ENCODE data around the gene CHL1.

The CHL1 gene

DNA sequence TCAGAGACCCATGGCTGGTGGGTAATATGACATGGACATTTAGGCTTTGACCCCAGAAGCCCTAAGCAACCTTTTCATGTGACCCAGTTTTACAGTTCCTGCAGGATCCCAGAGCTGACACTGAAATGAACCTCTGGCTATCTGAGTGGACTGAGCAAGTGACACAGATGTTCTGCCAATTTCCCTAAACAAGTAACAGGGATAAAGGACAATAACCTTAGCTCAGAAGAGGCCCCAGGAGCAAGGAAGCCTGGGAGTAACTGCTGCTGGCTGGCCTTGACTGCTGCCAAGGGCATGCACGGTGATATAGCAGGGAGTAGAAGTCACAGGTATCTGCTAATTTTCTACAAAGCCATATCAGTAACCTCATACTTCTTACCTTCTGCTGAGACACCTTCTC is 177.9 kb downstream of the CHL1 start:
- H3K4me1 ChIP-seq (ENCODE audit: control insufficient read depth, insufficient read depth, low read length): peaks cover 14% of the 10 kb centered on the region
- H3K9ac ChIP-seq (ENCODE audit: low read depth, low read length): no peak overlapping the region
- H3K4me3 ChIP-seq (ENCODE audit: low read length): no peak overlapping the region
- H3K4me2 ChIP-seq (ENCODE audit: low read length): no peak overlapping the region
- no peaks in the 10 kb centered on the region for H3K36me3 ChIP-seq (ENCODE audit: insufficient read depth, low read length)
- no peaks in the 10 kb centered on the region for H3K9me3 ChIP-seq (replicated peaks; ENCODE audit: low read length)
- H3K27me3 ChIP-seq (ENCODE audit: control insufficient read depth, insufficient read depth, low read length): no peaks in the 10 kb centered on the region

DNA sequence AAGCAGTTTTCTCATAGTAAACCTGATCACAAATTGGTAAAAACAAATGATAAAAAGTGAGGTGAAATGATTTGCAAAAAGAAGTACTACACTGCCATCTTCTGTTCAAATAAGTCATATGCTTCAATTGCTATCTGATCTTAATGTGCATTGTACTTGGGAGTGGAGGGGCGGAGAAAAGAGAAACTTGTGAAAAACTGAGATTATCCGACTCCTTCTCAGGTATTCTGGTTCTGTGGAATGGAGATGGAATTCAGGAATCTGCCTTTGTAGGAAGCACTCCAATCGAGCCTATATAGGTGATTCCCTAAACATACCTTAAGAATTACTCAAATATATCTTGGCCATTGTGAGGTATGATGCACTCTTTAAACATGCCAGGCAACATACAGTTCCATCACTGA is 180.6 kb downstream of the CHL1 start:
- H3K4me3 ChIP-seq (ENCODE audit: low read length): no peak overlapping the region
- H3K4me2 ChIP-seq (ENCODE audit: low read length): peak overlapping the region; percentile 70
- no peaks in the 10 kb centered on the region for H3K9me3 ChIP-seq (replicated peaks; ENCODE audit: low read length)
- H3K36me3 ChIP-seq (ENCODE audit: insufficient read depth, low read length): no peaks in the 10 kb centered on the region
- H3K9ac ChIP-seq (ENCODE audit: low read depth, low read length): peak overlapping the region; percentile 12
- H3K27me3 ChIP-seq (ENCODE audit: control insufficient read depth, insufficient read depth, low read length): no peaks in the 10 kb centered on the region
- peaks cover 28% of the 10 kb centered on the region for H3K4me1 ChIP-seq (ENCODE audit: control insufficient read depth, insufficient read depth, low read length)

DNA sequence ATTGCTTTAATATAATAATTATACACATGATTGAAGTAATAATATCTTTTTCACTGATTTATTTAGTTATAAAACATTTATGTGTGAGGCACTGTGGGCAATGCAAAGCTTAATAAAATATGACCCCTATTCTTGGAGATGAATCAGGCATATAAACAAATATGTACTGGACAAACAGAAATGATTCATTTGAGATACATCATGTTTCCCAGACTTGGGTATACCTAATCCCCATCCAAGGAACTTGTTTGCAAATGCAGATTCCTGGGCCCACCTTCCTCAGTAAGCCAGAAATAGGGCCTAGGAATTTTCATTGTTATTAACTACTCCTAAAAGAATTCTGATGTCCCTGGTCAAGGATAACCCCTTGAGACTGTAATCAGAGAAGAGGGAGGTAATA is 184.2 kb downstream of the CHL1 start:
- Histone ChIP-seq H3K4me1 (ENCODE audit: control insufficient read depth, insufficient read depth, low read length) (peaks cover 41% of the 10 kb centered on the region), H3K36me3 (ENCODE audit: insufficient read depth, low read length) (no peaks in the 10 kb centered on the region), H3K4me3 (ENCODE audit: low read length) (no peak overlapping the region), H3K9me3 (replicated peaks; ENCODE audit: low read length) (no peaks in the 10 kb centered on the region), H3K9ac (ENCODE audit: low read depth, low read length) (no peak overlapping the region), H3K27me3 (ENCODE audit: control insufficient read depth, insufficient read depth, low read length) (no peaks in the 10 kb centered on the region), H3K4me2 (ENCODE audit: low read length) (no peak overlapping the region)

DNA sequence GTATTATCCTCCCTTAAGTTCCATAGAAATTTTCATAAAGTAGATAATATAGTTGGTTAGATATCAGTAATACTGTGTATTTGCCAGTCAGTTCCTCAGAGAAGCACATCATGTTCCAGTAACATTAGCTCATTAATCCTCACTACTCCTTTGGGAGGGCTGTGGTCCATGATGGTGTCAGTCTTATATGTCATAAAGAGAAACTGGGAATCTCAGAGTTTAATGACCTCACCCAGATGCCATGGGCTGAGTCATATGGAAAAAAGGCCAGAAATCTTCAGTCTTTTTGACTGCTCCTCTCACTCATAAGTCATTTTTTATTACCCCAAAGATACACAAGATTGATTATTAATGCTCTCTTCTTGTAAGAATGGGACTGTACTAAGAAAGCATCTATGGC is 188.6 kb downstream of the CHL1 start:
- Histone ChIP-seq H3K4me1 (ENCODE audit: control insufficient read depth, insufficient read depth, low read length) (peaks cover 32% of the 10 kb centered on the region), H3K36me3 (ENCODE audit: insufficient read depth, low read length) (no peaks in the 10 kb centered on the region), H3K9me3 (replicated peaks; ENCODE audit: low read length) (no peaks in the 10 kb centered on the region), H3K4me2 (ENCODE audit: low read length) (peak overlapping the region; percentile 23), H3K4me3 (ENCODE audit: low read length) (no peak overlapping the region), H3K9ac (ENCODE audit: low read depth, low read length) (peak overlapping the region; percentile 37), H3K27me3 (ENCODE audit: control insufficient read depth, insufficient read depth, low read length) (no peaks in the 10 kb centered on the region)

DNA sequence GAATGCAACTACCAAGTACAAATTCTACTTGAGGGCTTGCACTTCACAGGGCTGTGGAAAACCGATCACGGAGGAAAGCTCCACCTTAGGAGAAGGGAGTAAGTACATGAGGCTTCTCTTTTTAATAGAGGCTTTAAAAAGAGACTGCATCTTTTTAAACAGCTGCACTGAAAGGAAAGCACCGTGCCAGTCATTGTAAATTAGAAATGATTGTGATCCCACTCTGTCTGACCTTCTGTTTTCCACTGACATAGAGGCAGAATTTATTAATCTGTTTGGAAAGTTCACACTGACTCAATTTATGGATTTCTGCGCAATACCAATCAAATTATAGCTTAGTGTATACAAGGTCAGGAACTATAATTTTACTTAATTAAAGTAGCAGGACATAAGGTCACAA is 198.2 kb downstream of the CHL1 start:
- Histone ChIP-seq H3K9ac (ENCODE audit: low read depth, low read length) (no peak overlapping the region), H3K9me3 (replicated peaks; ENCODE audit: low read length) (no peaks in the 10 kb centered on the region), H3K4me1 (ENCODE audit: control insufficient read depth, insufficient read depth, low read length) (peaks cover 4% of the 10 kb centered on the region), H3K27me3 (ENCODE audit: control insufficient read depth, insufficient read depth, low read length) (no peaks in the 10 kb centered on the region), H3K4me2 (ENCODE audit: low read length) (no peak overlapping the region), H3K36me3 (ENCODE audit: insufficient read depth, low read length) (no peaks in the 10 kb centered on the region), H3K4me3 (ENCODE audit: low read length) (no peak overlapping the region)

DNA sequence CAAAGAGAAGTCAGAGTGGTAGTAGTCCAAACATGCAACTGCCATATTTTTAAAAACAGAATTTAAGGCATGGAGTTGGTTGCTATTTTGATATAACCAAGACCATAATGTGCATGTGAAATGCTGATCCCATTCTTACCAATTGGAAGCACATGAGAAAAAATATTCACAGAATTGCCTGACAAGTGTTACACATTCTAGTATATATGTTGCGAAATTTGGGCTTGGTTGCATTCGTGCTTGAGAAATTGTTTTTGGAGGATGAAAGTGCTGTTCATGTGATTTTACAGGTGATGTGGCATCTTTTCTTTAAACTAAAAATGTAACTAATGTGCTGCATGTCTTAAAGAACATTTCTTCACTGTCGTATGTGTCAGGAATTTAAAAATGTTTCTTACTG is 199.7 kb downstream of the CHL1 start:
- Histone ChIP-seq H3K4me2 (ENCODE audit: low read length) (no peak overlapping the region), H3K27me3 (ENCODE audit: control insufficient read depth, insufficient read depth, low read length) (no peaks in the 10 kb centered on the region), H3K4me1 (ENCODE audit: control insufficient read depth, insufficient read depth, low read length) (peaks cover 4% of the 10 kb centered on the region), H3K9me3 (replicated peaks; ENCODE audit: low read length) (no peaks in the 10 kb centered on the region), H3K9ac (ENCODE audit: low read depth, low read length) (no peak overlapping the region), H3K4me3 (ENCODE audit: low read length) (no peak overlapping the region), H3K36me3 (ENCODE audit: insufficient read depth, low read length) (no peaks in the 10 kb centered on the region)

DNA sequence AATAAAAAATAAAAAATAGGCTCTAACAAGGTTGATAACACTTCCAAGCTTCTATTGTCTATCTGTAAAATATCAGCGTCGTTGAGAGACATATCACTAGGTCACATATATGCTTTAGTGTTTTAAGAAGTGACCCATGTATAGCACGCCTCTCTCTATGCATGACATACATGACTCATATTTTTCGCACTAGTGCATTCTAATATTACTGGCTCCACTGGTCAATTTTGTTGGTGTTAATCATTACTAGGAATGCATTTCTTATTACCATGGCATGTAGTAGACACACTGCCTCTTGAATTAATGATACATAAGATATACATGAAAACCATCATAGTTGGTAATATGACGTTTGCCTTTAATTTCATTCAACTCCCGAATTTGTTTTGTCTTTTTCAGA is 203.1 kb downstream of the CHL1 start:
- Histone ChIP-seq H3K4me1 (ENCODE audit: control insufficient read depth, insufficient read depth, low read length) (no peaks in the 10 kb centered on the region), H3K27me3 (ENCODE audit: control insufficient read depth, insufficient read depth, low read length) (no peaks in the 10 kb centered on the region), H3K36me3 (ENCODE audit: insufficient read depth, low read length) (no peaks in the 10 kb centered on the region), H3K4me2 (ENCODE audit: low read length) (no peak overlapping the region), H3K9ac (ENCODE audit: low read depth, low read length) (no peak overlapping the region), H3K9me3 (replicated peaks; ENCODE audit: low read length) (no peaks in the 10 kb centered on the region), H3K4me3 (ENCODE audit: low read length) (no peak overlapping the region)

DNA sequence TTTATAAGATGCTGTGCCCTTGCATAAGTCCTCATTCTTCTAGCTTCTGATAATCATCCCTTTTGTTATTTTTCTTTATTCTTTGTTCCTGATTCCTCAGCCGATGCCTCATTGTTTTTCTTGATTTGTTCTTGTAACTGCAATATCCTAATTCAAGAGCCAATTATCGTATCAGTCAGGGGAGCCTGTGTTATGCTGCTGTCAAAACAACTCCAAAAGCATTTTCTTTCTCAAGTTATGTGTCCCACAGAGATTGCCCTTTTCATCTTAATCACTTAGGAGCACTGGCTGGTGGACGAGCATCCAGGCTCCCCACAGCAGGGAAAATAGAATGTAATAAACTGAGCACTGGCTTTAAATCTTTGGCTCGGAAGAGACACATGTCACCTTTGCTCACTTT is 207.3 kb downstream of the CHL1 start:
- H3K4me1 ChIP-seq (ENCODE audit: control insufficient read depth, insufficient read depth, low read length): no peaks in the 10 kb centered on the region
- no peak overlapping the region for H3K4me3 ChIP-seq (ENCODE audit: low read length)
- H3K27me3 ChIP-seq (ENCODE audit: control insufficient read depth, insufficient read depth, low read length): no peaks in the 10 kb centered on the region
- H3K9me3 ChIP-seq (replicated peaks; ENCODE audit: low read length): no peaks in the 10 kb centered on the region
- no peak overlapping the region for H3K4me2 ChIP-seq (ENCODE audit: low read length)
- no peak overlapping the region for H3K9ac ChIP-seq (ENCODE audit: low read depth, low read length)
- H3K36me3 ChIP-seq (ENCODE audit: insufficient read depth, low read length): no peaks in the 10 kb centered on the region

DNA sequence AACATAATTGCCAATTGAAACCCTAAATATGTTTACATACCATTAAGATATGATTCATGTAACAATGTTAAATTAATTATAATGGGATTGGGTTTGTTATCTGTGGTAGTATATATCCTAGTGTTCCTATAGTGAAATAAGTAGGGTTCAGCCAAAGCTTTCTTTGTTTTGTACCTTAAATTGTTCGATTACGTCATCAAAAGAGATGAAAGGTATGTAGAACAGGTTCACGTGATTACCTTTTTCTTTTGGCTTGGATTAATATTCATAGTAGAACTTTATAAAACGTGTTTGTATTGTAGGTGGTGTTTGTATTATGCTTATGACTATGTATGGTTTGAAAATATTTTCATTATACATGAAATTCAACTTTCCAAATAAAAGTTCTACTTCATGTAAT is 212.4 kb downstream of the CHL1 start:
- no peaks in the 10 kb centered on the region for H3K36me3 ChIP-seq (ENCODE audit: insufficient read depth, low read length)
- no peaks in the 10 kb centered on the region for H3K4me1 ChIP-seq (ENCODE audit: control insufficient read depth, insufficient read depth, low read length)
- no peak overlapping the region for H3K9ac ChIP-seq (ENCODE audit: low read depth, low read length)
- H3K9me3 ChIP-seq (replicated peaks; ENCODE audit: low read length): no peaks in the 10 kb centered on the region
- no peaks in the 10 kb centered on the region for H3K27me3 ChIP-seq (ENCODE audit: control insufficient read depth, insufficient read depth, low read length)
- no peak overlapping the region for H3K4me2 ChIP-seq (ENCODE audit: low read length)
- no peak overlapping the region for H3K4me3 ChIP-seq (ENCODE audit: low read length)

DNA sequence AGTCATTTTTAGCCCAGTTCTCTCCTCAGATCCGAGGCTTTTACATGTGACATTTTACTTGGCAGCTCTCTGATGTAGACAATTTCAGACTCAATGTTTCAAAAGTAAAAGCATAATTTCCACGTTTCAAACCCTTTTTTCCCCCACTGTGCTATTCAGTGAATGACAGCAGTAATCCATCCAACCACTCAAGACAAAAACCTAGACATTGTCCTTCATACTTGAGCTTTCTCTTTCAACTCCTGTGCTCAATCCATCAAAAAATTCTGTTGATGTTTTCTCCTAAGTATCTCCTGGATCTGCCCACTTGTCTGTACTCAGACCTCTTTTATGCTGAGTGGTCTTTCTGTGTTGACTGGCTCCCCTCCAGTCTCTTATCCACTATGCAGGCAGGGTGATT is 214.7 kb downstream of the CHL1 start:
- no peak overlapping the region for H3K4me2 ChIP-seq (ENCODE audit: low read length)
- no peaks in the 10 kb centered on the region for H3K9me3 ChIP-seq (replicated peaks; ENCODE audit: low read length)
- no peak overlapping the region for H3K9ac ChIP-seq (ENCODE audit: low read depth, low read length)
- H3K4me3 ChIP-seq (ENCODE audit: low read length): no peak overlapping the region
- H3K36me3 ChIP-seq (ENCODE audit: insufficient read depth, low read length): no peaks in the 10 kb centered on the region
- H3K4me1 ChIP-seq (ENCODE audit: control insufficient read depth, insufficient read depth, low read length): no peaks in the 10 kb centered on the region
- no peaks in the 10 kb centered on the region for H3K27me3 ChIP-seq (ENCODE audit: control insufficient read depth, insufficient read depth, low read length)

DNA sequence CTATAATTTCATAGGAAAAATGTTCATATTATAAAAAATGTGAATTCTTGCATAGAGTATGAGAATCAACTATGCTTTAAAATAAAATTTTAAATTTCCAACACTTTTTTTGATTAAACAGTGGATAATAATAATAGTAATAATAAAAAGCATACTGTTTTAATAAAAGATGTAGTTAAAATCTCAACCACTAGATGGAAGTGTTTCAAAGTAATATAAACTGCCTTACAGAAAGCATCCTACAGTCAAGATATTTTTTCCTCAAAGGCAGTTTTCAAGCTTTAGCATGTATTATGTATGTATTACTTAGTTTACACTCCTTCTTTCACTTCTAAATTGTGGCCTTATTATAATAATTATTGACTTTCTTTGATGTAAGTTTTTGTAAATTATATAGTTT is 217.5 kb downstream of the CHL1 start:
- Histone ChIP-seq H3K27me3 (ENCODE audit: control insufficient read depth, insufficient read depth, low read length) (no peaks in the 10 kb centered on the region), H3K4me3 (ENCODE audit: low read length) (no peak overlapping the region), H3K4me2 (ENCODE audit: low read length) (no peak overlapping the region), H3K9me3 (replicated peaks; ENCODE audit: low read length) (no peaks in the 10 kb centered on the region), H3K4me1 (ENCODE audit: control insufficient read depth, insufficient read depth, low read length) (no peaks in the 10 kb centered on the region), H3K36me3 (ENCODE audit: insufficient read depth, low read length) (no peaks in the 10 kb centered on the region), H3K9ac (ENCODE audit: low read depth, low read length) (no peak overlapping the region)

DNA sequence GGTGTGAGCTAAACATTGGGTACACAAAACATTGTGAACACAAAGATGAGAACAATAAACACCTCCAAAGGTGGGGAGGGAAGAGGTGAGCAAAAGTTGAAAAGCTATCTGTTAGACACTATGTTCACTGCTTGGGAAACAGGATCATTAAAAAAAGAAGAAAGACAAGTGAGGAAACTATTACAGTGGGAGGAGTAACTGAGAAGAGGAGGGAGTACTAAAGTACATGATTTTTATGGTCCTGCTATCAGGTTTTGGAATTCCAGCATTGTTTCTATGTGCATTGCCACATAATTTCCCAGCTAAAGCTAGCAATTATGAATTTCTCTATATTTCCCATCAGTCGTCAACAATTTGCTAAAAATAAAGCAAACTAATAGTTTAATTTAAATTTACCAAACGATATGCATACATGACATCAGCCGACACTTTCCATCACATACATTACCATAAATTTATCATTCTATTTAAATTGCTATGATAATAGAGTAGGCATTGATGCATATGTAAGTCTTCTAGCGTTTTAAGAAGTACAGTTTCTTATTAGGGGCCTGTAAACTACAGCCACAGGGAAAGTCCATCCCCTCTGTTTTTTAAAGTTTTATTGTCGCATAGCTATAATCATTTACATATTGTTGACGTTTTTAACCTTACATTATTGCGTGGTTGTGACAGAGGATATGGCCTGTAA is 221.8 kb downstream of the CHL1 start:
- Histone ChIP-seq H3K9me3 (replicated peaks; ENCODE audit: low read length) (no peaks in the 10 kb centered on the region), H3K4me2 (ENCODE audit: low read length) (no peak overlapping the region), H3K36me3 (ENCODE audit: insufficient read depth, low read length) (no peaks in the 10 kb centered on the region), H3K4me1 (ENCODE audit: control insufficient read depth, insufficient read depth, low read length) (no peaks in the 10 kb centered on the region), H3K9ac (ENCODE audit: low read depth, low read length) (no peak overlapping the region), H3K4me3 (ENCODE audit: low read length) (no peak overlapping the region), H3K27me3 (ENCODE audit: control insufficient read depth, insufficient read depth, low read length) (no peaks in the 10 kb centered on the region)
